ENCODE data around the gene STX16.

DNA sequence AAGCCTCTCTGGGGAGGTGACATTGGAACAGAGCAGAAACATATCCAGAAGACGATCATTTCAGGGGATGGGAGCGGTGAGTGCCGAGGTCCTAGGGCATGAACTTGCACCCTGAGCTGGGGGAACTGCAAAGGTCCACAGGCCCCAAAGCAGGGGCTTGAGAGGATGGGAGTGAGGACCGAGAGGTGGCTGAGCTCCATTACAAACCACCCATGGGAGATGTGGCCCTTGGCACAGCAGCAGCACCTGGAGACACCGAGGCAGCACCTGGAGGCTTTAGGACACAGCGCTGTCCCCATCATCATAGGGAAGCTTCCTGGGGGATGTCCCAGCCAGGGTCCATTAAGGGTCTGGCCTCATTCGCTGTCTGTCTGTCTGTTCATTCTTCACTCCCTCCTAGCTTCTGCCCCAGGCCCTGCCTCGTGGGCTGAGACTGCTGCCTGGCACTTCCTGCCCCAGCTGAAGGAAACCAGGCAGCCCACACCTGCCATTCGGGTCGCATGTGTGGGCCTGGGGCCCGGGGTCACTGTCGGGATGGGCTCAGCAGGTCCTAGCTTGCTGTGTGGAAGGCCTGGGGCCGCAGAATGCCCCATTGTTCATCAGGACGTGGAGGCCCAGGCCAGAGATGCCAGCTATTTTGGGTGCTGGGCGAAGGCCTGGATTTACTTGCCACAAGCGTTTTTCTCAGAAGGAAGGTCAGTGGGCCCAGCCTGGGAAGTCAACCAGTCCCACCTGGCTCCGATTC, 42.8 kb upstream of the STX16 start:
- TF ChIP-seq, protein P1, sequence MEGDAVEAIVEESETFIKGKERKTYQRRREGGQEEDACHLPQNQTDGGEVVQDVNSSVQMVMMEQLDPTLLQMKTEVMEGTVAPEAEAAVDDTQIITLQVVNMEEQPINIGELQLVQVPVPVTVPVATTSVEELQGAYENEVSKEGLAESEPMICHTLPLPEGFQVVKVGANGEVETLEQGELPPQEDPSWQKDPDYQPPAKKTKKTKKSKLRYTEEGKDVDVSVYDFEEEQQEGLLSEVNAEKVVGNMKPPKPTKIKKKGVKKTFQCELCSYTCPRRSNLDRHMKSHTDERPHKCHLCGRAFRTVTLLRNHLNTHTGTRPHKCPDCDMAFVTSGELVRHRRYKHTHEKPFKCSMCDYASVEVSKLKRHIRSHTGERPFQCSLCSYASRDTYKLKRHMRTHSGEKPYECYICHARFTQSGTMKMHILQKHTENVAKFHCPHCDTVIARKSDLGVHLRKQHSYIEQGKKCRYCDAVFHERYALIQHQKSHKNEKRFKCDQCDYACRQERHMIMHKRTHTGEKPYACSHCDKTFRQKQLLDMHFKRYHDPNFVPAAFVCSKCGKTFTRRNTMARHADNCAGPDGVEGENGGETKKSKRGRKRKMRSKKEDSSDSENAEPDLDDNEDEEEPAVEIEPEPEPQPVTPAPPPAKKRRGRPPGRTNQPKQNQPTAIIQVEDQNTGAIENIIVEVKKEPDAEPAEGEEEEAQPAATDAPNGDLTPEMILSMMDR (IDR thresholded peaks at IDR 0.05 in 4 of 5, conservative IDR thresholded peaks at IDR 0.05 in 1 of 5): no peak
- no peak for TF ChIP-seq POLR2A (IDR thresholded peaks at IDR 0.05)
